ENCODE results near the gene GHDC.

GHDC gene

GRCh38 chr17:42184713-42185620 is 9.3 kb downstream of the GHDC start, which contains the start of gene HCRT:
TSS of gene HCRT (minus strand) at chr17:42185452. CDS start at chr17:42185365, 87 bp downstream.
- TF ChIP-seq ZFX (IDR thresholded peaks at IDR 0.05; ENCODE audit: borderline replicate concordance) (no peak), CTCF (IDR thresholded peaks at IDR 0.05) (no peak)
- no peak within 1 kb of the TSS for H3K27ac ChIP-seq

GRCh38 chr17:42183741-42184711 is 10.3 kb downstream of the GHDC start:
- TF ChIP-seq CTCF (IDR thresholded peaks at IDR 0.05), result peak; percentile 98
- TF ChIP-seq ZFX (IDR thresholded peaks at IDR 0.05; ENCODE audit: borderline replicate concordance), result no peak
- H3K27ac ChIP-seq, result no peak overlapping the region

GRCh38 chr17:42182927-42183734 is 11.2 kb downstream of the GHDC start:
- no peak for TF ChIP-seq ZFX (IDR thresholded peaks at IDR 0.05; ENCODE audit: borderline replicate concordance)
- TF ChIP-seq CTCF (IDR thresholded peaks at IDR 0.05), result no peak
- no peak overlapping the region for H3K27ac ChIP-seq

- no peak for TF ChIP-seq CTCF (IDR thresholded peaks at IDR 0.05)
- TF ChIP-seq ZFX (IDR thresholded peaks at IDR 0.05; ENCODE audit: borderline replicate concordance), result no peak
- H3K27ac ChIP-seq, result no peak overlapping the region
These were observed 12.5 kb downstream of the GHDC start for GRCh38 chr17:42181851-42182207.

GRCh38 chr17:42180922-42181850 is 13.1 kb downstream of the GHDC start, which contains the start of gene KCNH4:
TSS of gene KCNH4 (minus strand) at chr17:42181142. CDS start at chr17:42180945, 197 bp downstream.
- no peak within 1 kb of the TSS for H3K27ac ChIP-seq
- peak; percentile 88 for TF ChIP-seq CTCF (IDR thresholded peaks at IDR 0.05)
- TF ChIP-seq ZFX (IDR thresholded peaks at IDR 0.05; ENCODE audit: borderline replicate concordance), result no peak

Measured in 22Rv1 (cell line).